Fibroblast of mammary gland (primary cell): ENCODE measurements around the gene GALNT14.

ENCODE experiments used
- DNase-seq: peaks from one replicate; pipeline ENCODE4 v3.0.0-alpha.2; 2010; ENCODE audit warnings: low read depth
- H3K4me3 ChIP-seq: 2 replicates; pipeline ENCODE4 v1.5.1; 2011; ENCODE audit warnings: low read depth, mild to moderate bottlenecking, low read length, moderate library complexity; ENCODE audit not compliant: control insufficient read depth
- CTCF ChIP-seq: conservative IDR thresholded peaks from 2 replicates; pipeline ENCODE4 v1.5.1; 2011; ENCODE audit warnings: low read depth, low read length, inconsistent platforms; ENCODE audit not compliant: control insufficient read depth, insufficient read depth

Gene GALNT14

GRCh38 chr2:31090188-31090587 lies 48.1 kb downstream of the GALNT14 start:
- DNase-seq: no peak
- no peak overlapping the region for H3K4me3 ChIP-seq
- no peak for TF ChIP-seq CTCF

GRCh38 chr2:31089645-31090044 lies 48.6 kb downstream of the GALNT14 start:
- DNase-seq: no peak
- TF ChIP-seq CTCF: no peak
- H3K4me3 ChIP-seq: no peak overlapping the region

- no peak for TF ChIP-seq CTCF
- no peak overlapping the region for H3K4me3 ChIP-seq
- peak; percentile 27 for DNase-seq
These were observed 49.6 kb downstream of the GALNT14 start for GRCh38 chr2:31088504-31089195.

- no peak for TF ChIP-seq CTCF
- no peak overlapping the region for H3K4me3 ChIP-seq
- DNase-seq: no peak
These were observed 50.7 kb downstream of the GALNT14 start for GRCh38 chr2:31087491-31087890.

- H3K4me3 ChIP-seq: no peak overlapping the region
- no peak for TF ChIP-seq CTCF
- DNase-seq: no peak
These were observed 51.6 kb downstream of the GALNT14 start for GRCh38 chr2:31086590-31086989.

- TF ChIP-seq CTCF: no peak
- no peak overlapping the region for H3K4me3 ChIP-seq
- DNase-seq: no peak
These were observed 54.8 kb downstream of the GALNT14 start for GRCh38 chr2:31083234-31083993.
